Measurements from ENCODE around the gene DUSP6.

Gene DUSP6

DNA sequence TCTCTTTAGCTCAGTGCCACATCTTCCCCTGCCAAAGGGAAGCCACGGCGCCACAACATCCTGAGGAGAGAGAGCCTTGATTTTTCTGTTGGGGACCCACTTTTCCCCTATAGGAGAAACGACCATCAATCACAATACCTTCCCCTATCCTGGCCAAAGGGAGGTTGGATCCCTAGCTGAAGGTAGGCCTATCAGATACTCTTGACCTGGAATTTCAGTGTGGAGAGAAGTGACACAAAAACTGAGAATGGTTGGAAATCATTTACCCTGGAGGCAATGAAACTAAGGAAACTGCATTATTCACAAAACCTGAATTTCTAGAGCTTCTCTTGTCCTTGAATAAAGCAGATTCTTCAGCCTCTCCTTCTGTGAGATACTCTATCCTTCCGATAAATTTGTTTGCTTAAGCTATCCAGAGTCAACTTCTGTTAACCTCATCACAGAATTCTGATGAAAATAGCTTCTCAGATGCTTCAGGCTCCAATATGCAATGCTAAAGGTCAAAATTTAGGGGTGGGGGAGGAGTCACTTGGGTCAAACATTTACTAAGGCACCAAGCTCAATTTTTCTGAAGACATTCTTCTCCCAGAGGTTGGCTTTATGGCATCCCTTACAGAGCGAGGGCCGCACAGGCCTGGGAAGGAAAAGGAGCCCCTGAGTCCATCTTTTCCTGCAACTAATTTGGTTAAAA lies 27.0 kb upstream of the DUSP6 start:
- H3K27ac ChIP-seq, result no peak overlapping the region

DNA sequence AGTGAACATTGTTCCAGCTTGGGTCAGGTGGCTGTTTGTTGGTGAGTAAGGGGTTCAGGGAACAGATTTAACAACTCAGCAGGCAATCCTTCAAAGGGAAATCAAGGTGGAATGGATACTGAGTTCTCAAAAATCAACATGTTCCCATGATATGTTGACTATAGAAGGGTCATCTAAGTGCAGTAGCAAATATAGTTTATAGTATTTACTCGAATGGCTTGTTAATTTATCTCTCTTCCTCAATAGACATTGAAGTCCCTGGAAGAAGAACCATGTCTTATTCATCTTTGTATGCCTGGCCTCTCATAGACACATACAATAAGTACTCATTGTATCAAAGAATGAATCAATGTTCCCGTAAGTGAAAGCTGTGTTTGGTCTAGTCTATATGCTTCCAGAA lies 24.5 kb upstream of the DUSP6 start:
- peak overlapping the region in 2 of 21 experiments; percentile 56 to 57 for H3K27ac ChIP-seq

More for the DNA sequence above, 27.0 kb upstream of the DUSP6 start:
- no peak overlapping the region for H3K4me3 ChIP-seq

DNA sequence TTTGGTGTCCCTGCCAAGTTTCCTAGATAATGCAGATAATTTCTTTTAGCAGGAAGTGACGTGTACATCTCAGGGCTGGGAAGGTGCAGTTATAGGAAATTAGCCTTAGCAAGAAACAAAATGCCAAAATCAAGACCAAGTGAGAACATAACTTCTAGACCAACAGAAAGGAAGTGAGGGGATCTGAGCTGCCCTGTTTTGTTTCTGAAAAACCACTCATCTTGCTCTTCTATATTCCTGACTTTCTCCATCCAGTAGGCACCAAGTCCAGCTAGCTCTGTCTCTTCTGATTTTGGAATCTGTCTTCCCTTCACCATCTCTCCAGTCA lies 23.9 kb upstream of the DUSP6 start:
- H3K27ac ChIP-seq, result peak overlapping the region in 7 of 21 experiments; percentile 13 to 57 (median 45)
- no peak overlapping the region for H3K4me3 ChIP-seq

More for the DNA sequence above, 24.5 kb upstream of the DUSP6 start:
- H3K4me3 ChIP-seq, result no peak overlapping the region

DNA sequence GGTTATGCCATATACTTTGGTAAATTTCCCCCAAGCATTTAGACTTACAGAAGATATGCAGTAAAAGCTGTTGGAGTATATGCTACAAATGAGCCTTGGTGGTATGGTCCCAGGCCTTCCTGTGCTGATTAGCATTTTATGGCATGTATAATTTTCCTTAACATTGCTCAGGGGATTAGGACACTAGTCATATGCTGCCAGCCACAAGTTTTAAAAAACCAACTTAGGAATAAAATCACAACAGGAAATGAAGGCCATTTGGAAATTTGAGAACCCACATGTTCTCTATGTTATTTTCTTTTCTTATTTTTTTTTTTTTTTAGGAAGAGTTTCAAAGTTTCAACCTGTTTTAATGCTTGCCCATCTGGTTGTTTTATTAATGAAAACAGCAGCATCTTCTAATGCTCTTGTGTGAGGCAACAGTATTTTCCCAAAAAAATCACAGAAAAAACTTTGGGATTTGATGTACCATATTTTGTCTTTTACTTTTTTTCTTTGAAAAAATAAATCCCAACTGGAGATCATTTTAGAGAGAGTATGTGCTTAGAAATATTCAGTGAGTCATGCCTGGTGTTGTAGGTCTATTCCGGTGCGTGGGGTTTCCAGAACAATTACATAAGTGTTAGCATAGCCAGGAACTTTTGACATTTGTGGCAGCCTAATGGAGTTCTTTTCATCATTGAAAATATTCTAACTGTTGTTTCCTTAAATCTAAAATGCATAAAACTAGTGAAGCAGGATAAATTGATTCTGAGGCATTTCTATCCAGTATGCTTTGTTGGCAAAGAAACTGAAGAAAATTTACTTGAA lies 21.7 kb upstream of the DUSP6 start:
- peak overlapping the region in 10 of 21 experiments; percentile 9 to 70 (median 42) for H3K27ac ChIP-seq

DNA sequence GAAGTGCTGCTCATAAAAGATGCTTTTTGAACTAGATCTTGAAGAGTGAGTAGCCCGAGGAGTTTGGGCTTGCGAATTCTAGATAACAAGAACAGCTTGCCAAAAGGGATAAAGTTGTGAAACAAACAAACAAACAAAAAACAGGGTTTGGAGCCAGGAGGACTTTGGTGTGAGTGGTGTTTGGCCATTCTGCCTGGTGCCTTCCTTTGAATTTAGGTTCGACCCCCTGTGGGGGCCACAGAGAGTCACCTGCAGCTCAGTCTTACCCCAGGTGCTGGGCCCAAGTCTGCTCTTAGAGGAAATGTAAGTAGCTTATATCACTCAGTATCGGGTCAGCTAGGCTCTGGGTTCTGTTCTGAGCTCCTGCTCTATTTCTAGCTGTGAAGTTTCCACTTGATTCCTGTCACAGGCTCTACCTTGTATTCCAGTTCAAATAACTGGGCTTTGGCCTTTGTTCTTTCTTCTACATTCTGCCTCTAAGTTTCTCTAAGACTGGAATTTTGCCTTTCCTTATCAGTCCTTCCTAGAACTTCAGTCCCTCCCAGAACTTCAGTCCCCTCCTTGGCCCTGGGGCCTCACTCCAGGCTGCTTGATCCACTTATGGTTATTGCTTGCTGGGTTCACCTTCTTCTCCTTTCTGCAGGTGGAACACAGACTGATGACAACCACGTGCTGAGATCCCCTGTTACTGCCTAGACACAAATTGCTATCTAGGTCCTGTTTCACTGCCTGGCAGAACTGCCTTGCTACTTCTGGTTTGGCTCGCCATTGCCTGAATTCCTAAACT lies 20.5 kb upstream of the DUSP6 start:
- Histone ChIP-seq H3K27ac (peak overlapping the region in 10 of 21 experiments; percentile 6 to 70 (median 28)), H3K4me3 (no peak overlapping the region)

More for the DNA sequence above, 21.7 kb upstream of the DUSP6 start:
- H3K4me3 ChIP-seq, result no peak overlapping the region

DNA sequence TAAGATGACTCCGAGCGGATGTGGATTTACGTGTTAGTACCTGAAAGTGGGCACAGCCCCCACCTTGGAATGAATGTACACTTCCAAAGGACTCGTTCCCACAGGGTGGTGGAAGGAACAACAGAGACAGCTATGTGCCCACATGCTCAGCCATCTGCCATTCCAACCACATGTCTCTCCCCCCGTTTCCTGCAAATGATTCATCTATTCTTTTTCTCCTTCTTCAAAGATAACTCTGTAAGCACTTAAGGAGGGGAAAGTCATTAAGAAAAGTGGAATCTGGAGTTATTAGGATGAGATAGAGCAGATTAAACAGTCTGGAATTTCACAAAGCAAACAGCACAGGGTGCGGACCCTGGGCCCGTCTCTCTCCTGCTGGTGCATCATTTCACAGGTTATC lies 18.5 kb upstream of the DUSP6 start:
- Histone ChIP-seq H3K27ac (peak overlapping the region in 5 of 21 experiments; percentile 25 to 60 (median 51)), H3K4me3 (no peak overlapping the region)

DNA sequence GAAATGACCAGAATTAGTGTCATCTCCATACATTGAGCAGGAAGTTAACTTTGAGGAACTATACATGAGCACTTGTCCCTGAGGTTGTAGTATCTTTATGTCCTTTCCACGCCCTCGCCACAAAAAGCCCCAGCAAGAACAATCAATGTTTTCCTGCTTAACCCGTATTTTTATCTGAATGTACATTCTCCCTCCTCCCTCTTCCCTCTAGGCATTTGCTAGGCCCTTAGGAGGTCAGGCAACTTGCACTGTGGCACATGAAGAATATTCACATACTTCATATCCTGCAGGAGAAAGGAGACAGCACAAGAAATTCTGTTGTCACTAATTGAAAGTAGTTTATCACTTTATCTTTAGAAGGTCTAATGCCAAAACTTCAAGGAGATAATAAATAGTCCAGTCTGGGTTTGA lies 18.1 kb upstream of the DUSP6 start:
- Histone ChIP-seq H3K4me3 (no peak overlapping the region), H3K27ac (peak overlapping the region in 4 of 21 experiments; percentile 15 to 60 (median 44))

DNA sequence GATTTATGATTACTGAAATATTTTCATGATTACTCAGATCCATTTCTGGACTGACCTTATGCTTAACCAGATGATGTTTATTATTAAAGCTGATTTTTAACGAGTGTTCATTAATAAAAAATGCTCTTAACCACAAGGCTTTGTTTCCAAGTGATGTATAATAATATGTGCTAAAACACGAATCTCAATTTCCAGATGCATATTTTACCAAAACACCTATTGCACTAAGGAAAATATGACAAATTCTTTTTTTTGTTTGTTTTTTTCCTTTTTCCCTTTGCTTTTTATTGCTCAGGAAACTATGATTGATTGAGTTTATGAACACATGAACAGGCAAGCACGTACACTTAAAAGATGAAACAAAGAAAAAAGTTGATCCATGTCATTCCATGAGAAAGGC lies 16.9 kb upstream of the DUSP6 start:
- H3K4me3 ChIP-seq, result no peak overlapping the region
- H3K27ac ChIP-seq, result peak overlapping the region in 2 of 21 experiments; percentile 11 to 17

DNA sequence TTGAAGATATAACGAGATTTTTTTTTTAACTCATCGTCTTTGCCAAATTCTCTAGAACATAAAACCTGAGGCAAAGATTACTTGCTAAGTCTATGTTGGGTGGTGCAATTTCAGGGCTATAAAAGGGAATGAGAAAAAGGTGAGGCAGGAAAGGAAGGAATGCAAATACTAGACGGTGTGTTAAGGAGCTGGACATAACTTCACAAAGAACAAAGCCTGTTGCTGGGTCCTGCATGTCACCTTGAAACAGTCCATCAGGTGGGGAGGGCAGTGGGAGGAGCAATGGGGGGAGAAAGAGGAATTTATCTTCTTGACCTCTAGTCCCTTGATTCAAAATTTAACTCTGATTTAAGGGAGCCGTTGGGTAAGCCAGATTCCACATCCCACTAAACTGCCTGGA lies 16.1 kb upstream of the DUSP6 start:
- Histone ChIP-seq H3K27ac (no peak overlapping the region), H3K4me3 (no peak overlapping the region)

DNA sequence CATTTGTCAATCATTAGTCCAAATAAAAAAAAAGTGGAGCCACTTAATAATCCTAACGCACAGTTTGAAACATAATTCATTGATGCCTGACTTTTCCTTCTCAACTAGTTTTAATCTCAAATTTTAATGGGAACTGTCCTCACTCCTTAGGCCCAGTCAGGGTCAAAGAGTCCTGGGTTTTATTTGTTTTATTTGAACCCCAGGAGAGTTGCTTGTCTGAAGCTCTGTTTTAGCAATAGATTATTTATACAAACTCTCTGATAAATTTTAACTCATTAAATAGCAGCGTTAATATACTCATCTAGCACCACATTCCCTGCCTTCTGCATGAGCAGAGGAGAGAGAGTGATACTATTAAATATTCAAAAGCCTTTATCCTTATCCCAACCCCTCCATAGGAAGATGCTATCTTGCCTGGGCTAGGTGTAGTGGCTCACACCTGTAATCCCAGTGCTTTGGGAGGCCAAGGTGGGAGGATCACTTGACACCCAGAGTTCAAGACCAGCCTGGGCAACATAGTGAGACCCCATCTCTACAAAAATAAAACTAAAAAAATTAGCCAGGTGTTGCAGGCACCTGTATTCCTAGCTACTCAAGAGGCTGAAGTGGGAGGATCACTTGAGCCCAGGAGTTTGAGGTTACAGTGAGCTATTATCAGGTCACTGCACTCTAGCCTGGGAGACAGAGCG lies 14.5 kb upstream of the DUSP6 start:
- Histone ChIP-seq H3K4me3 (no peak overlapping the region), H3K27ac (no peak overlapping the region)

DNA sequence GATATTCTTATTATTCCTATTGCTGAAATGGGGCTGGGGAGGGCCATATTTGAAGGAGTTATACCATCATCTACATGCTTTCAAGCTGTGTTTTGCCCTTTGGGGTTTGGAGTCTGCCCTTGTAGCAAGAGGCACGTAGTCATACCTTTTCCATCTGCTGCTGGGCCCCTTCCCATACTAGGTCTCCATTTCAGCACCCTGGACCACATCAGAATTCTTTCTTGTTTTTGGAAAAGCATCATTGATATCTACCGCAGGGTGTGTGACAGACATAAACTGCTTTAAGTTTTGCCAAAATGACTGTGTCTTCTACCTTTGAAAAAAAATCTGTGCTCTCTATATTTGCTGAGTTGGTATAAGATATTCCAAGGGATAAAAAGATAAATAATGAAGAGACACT lies 12.3 kb upstream of the DUSP6 start:
- Histone ChIP-seq H3K4me3 (no peak overlapping the region), H3K27ac (no peak overlapping the region)

DNA sequence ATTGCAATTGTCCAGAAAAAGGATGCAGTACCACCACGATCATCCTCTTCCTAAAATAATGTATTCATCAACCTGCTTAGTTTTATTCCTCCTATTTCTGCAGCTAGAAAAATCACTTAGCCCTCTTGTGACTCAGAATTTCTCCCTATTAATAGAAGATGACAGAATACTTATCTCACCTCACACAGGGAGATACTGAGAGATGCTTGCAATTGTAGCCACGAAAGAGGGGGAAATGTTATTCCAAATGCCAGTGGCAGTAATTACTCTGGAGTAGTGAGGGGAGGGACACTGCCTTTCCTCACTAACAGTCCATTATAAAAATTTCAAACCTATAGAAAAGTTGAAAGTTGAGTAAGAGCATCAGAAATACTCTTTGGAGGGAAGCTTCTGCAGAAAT lies 11.8 kb upstream of the DUSP6 start:
- H3K4me3 ChIP-seq, result no peak overlapping the region

DNA sequence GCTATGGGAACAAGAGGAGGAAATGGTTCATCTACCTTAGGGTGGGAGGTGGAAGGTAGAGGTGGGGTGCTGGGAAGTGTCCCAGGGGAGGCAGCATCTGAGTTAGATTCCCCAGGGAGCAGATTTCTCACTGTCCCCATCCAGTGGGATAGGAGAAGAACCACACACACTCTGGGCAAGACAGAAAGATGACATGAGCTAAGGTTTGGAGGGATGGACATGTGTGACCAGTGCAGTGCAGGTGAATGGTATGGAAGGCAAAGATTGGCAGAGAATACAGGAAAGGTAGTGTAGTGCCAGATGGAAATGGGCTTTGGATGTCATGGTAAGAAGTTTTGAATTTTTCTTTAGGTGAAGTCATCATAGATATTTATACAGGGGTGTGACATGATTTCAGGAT lies 11.3 kb upstream of the DUSP6 start:
- no peak overlapping the region for H3K4me3 ChIP-seq
- no peak overlapping the region for H3K27ac ChIP-seq

More for the DNA sequence above, 11.8 kb upstream of the DUSP6 start:
- no peak overlapping the region for H3K27ac ChIP-seq

DNA sequence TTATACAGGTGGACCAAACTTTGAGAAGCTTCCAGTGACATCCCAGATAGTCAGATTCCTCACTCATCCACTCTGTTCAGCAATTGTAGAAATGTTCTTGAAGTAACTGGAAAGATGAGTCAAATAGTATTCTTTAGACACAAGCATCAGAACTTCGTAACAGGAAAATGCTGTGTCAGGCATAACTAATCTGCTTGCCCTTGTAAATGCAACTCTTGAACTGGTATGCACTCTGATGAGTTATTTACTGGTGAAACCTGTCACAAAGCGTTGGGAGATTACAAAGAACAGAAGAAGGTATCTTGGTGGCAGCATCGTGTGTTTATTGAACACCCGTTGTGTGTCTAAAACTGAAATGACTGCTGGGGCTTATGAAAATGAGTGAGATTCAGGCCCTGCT lies 10.8 kb upstream of the DUSP6 start:
- Histone ChIP-seq H3K4me3 (no peak overlapping the region), H3K27ac (peak overlapping the region in 1 of 21 experiments; percentile 17)

DNA sequence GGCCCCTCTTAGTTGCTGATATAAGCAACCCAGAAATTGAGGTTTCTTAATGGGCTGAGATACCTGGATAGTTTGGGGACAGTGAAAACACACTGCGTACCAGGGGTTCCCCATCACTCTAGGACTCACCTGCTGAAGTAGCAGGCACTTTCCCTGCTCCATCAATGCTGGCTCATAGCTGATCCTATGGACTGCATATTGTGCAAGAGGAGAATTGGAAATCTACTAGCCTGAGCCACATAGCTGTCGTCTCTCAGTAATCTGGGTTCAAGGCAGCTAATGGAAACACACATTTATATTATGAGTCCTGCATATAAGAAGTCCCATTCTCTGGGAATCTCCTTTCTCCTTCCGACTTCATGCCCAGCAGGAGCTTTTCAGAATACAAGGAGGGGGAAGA lies 7.3 kb upstream of the DUSP6 start:
- no peak overlapping the region for H3K4me3 ChIP-seq
- no peak overlapping the region for H3K27ac ChIP-seq

DNA sequence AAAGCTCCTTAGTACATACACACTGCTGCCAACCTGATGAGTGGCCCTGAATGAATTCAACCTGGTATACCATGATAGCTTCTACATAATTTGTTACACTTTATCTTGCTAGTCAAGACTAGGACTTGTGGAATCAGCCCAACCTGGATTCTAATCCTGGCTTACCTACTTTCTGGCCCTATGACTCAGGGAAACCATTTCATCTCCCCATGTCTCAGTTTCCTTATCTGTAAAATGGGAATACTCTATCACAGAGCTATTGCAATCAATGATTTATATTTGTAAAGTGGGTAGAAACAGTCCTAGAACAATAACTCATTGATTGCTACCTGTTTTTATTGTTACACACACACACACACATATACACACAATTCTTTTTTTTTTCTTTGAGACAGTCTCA lies 6.5 kb upstream of the DUSP6 start:
- H3K4me3 ChIP-seq, result no peak overlapping the region
- no peak overlapping the region for H3K27ac ChIP-seq

DNA sequence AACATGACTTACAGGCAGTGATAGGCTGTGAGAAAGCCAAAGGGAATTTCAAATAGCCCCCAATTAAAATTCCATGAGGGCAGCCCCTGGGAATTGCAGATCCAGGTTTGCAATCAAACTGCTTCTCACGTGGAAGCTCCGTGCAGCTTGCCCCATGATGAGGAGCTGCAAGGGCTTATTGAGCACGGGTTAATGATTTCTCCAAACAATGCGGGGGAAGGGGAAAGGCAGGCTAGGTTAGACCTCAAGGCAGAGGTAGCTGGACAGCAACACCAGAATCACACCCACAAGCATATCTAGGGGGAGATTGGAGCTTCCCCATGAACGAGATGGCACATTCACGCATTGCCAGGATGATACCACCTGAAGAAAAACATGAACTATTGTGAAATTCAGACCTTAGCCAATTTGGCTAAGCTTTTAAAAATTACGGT lies 5.0 kb upstream of the DUSP6 start:
- Histone ChIP-seq H3K27ac (peak overlapping the region in 1 of 21 experiments; percentile 21), H3K4me3 (no peak overlapping the region)

DNA sequence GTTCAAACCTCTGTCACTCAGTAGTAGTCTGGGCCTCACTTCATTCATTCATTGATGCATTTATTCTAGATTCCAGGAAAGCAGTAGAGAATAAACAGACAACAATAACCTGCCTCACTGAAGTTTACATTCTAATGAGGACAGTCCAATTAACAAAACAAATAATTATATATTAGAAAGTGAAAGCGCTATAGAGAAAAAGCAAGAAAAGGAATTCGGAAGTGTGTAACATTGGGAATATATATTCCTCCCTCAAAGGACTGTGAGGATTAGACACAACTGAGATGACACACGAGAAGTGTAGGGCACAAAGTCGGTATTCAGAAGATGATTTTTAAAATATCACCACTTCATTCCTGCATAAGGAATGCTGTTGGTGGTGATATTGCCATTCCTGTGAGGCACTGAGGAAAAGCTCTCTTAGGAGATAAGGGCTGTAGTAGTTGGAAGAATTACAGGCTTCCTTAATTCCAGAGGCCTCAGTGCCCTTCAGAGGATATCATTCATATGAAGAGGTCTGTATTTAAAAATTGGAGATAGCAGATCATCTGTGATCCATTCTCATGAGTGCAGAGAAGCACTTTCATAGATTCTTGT lies 3.9 kb upstream of the DUSP6 start:
- Histone ChIP-seq H3K4me3 (no peak overlapping the region), H3K27ac (no peak overlapping the region)
